Body of pancreas (tissue), 4 donors: ENCODE data around the gene CD109. TPM values are rescaled to one million over a fixed set of nuclear protein-coding genes. Genes with fewer than 3 reads are reported as not detected.

Source experiments
- ATAC-seq: fragments of 150-250 bp; one replicate; pipeline ENCODE4 v1.9.1; 2016
- DNase-seq, 4 donors: peaks; one replicate each; pipeline ENCODE4 v3.0.0-alpha.2; 2019
- H3K27ac ChIP-seq, 4 donors: fragments of 200-600 bp; sonication (generic); 1 replicate in 3 of 4; 2 replicates in 1 of 4; pipeline versions ENCODE4 v1.5.1 to v1.6.1; 2016 to 2019; ENCODE audit warnings: mild to moderate bottlenecking in 1 of 4, mixed read lengths in 1 of 4, moderate library complexity in 1 of 4
- H3K27me3 ChIP-seq, 2 donors: fragments of 200-600 bp; sonication (generic); one replicate each; pipeline ENCODE4 v1.6.0; 2016; ENCODE audit warnings: mild to moderate bottlenecking in 1 of 2
- H3K36me3 ChIP-seq, 2 donors: fragments of 200-600 bp; sonication (generic); replicated peaks in 1 of 2; 2 replicates each; pipeline ENCODE4 v1.5.1; 2016; ENCODE audit warnings: low read depth in 2 of 2; ENCODE audit not compliant: insufficient read depth in 1 of 2
- H3K4me1 ChIP-seq: fragments of 200-600 bp; sonication (generic); one replicate; pipeline ENCODE4 v1.6.0; 2016
- H3K4me3 ChIP-seq, 2 donors: fragments of 200-600 bp; sonication (generic); 1 replicate in 1 of 2; 2 replicates in 1 of 2; pipeline ENCODE4 v1.5.1; 2016 to 2019
- H3K9me3 ChIP-seq, 3 donors: fragments of 200-600 bp; sonication (generic); 1 replicate in 2 of 3; 2 replicates in 1 of 3; pipeline ENCODE4 v1.5.1; 2016
- CTCF ChIP-seq, 7 experiments: fragments of 450-650 bp in 4 of 7; fragments of 200-600 bp in 3 of 7; sonication (generic) in 3 of 7; IDR thresholded peaks; one replicate each; pipeline ENCODE4 v1.5.1; 2016 to 2019; ENCODE audit warnings: antibody characterized with exemption in 7 of 7
- POLR2A ChIP-seq, 3 donors: fragments of 450-650 bp; IDR thresholded peaks; one replicate each; pipeline ENCODE4 v1.6.1; 2016; ENCODE audit warnings: antibody characterized with exemption in 3 of 3, mild to moderate bottlenecking in 2 of 3
- WGBS, 2 donors: methylation state at CpG; one replicate each; pipeline ENCODE4 v1.1.5; 2017; 5-methylcytosine and 5-hydroxymethylcytosine counted together
- intact Hi-C: fragments of 100-400 bp; cut with DNase I; formaldehyde crosslinking; loops from one replicate; pipeline ENCODE4 v1.15.1; 2023
- total RNA-seq, 2 donors: library from RNA; depleted of rRNA; stranded (reverse); fragments of >200 nt; gene quantifications; one replicate each; pipeline ENCODE4 v1.1.0, GENCODE V29; 2016

CD109 gene
- total RNA-seq, 2 donors from 2014 or later = 2.6 to 30.7 TPM

DNA sequence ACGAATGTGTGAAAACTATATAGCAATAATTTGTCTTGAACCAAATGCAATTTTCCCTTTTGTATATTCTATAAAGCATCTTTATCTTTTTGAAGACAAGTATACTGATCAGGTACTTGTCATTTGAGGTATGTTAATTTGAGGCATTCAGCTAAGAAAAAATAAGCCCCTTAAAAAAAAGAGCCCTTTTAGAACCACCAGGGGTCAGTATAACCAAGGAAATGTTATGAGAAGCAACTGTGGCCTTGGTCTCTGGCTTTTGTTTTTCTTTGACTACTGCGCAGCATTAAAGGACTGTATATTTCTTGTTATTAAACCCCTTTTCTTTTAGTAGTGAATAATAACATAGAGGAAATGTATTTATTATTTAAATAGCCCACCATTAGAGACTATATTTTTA, 43.1 kb downstream of the CD109 start:
- intact Hi-C loops = no loop called here
- no peaks in the 10 kb centered on the region for H3K9me3 ChIP-seq
- DNase-seq (peak in 1 of 4 donors; percentile 19), ATAC-seq (peak; percentile 74)
- H3K27ac ChIP-seq = no peak overlapping the region
- WGBS, 2 donors = 25 to 38% methylated on average over 2 of the region's 2 CpGs
- H3K4me1 ChIP-seq = no peaks in the 10 kb centered on the region
- TF ChIP-seq POLR2A (IDR thresholded peaks at IDR 0.05) (no peak), CTCF (IDR thresholded peaks at IDR 0.05) (peak; percentile 44 to 84 (median 77))
- H3K27me3 ChIP-seq = no peaks in the 10 kb centered on the region
- H3K36me3 ChIP-seq = no peaks in the 10 kb centered on the region
- H3K4me3 ChIP-seq = no peak overlapping the region

- TF ChIP-seq CTCF (IDR thresholded peaks at IDR 0.05) = no peak
- no peak for TF ChIP-seq POLR2A (IDR thresholded peaks at IDR 0.05)
- H3K4me3 ChIP-seq = no peak overlapping the region
- DNase-seq = no peak
- no peaks in the 10 kb centered on the region for H3K4me1 ChIP-seq
- H3K27ac ChIP-seq = no peak overlapping the region
- no peaks in the 10 kb centered on the region for H3K9me3 ChIP-seq
- ATAC-seq = no peak
- H3K27me3 ChIP-seq = no peaks in the 10 kb centered on the region
- H3K36me3 ChIP-seq = no peaks in the 10 kb centered on the region
- 79 to 83% methylated on average over 5 of the region's 5 CpGs for WGBS, 2 donors
- intact Hi-C loops = loop anchor here (5.0 kb wide), 1 partner anchor 1470 kb away; no protein-coding TSS in a partner anchor
Observed at GRCh38 chr6:73742433-73742832, 46.4 kb downstream of the CD109 start.

GRCh38 chr6:73743081-73743480, 47.1 kb downstream of the CD109 start:
- no peak for TF ChIP-seq CTCF (IDR thresholded peaks at IDR 0.05)
- no peak for TF ChIP-seq POLR2A (IDR thresholded peaks at IDR 0.05)
- Histone ChIP-seq H3K4me1 (no peaks in the 10 kb centered on the region), H3K4me3 (no peak overlapping the region), H3K36me3 (no peaks in the 10 kb centered on the region), H3K27ac (no peak overlapping the region), H3K9me3 (no peaks in the 10 kb centered on the region), H3K27me3 (no peaks in the 10 kb centered on the region)
- ATAC-seq = no peak
- intact Hi-C loops = loop anchor here (5.0 kb wide), 1 partner anchor 1469 kb away; no protein-coding TSS in a partner anchor
- DNase-seq = no peak
- 54 to 56% methylated on average over 3 of the region's 3 CpGs for WGBS, 2 donors

GRCh38 chr6:73743556-73743955, 47.6 kb downstream of the CD109 start:
- intact Hi-C loops = loop anchor here (5.0 kb wide), 1 partner anchor 1469 kb away; no protein-coding TSS in a partner anchor
- Histone ChIP-seq H3K4me1 (no peaks in the 10 kb centered on the region), H3K27ac (no peak overlapping the region), H3K36me3 (no peaks in the 10 kb centered on the region), H3K9me3 (no peaks in the 10 kb centered on the region), H3K27me3 (no peaks in the 10 kb centered on the region), H3K4me3 (no peak overlapping the region)
- DNase-seq (no peak), ATAC-seq (no peak)
- TF ChIP-seq POLR2A (IDR thresholded peaks at IDR 0.05) (no peak), CTCF (IDR thresholded peaks at IDR 0.05) (no peak)
- 51 to 62% methylated on average over 3 of the region's 3 CpGs for WGBS, 2 donors

GRCh38 chr6:73746787-73747186, 50.8 kb downstream of the CD109 start:
- no peaks in the 10 kb centered on the region for H3K4me1 ChIP-seq
- H3K27me3 ChIP-seq = no peaks in the 10 kb centered on the region
- no peaks in the 10 kb centered on the region for H3K9me3 ChIP-seq
- 42 to 69% methylated on average over 1 of the region's 1 CpG for WGBS, 2 donors
- H3K4me3 ChIP-seq = no peak overlapping the region
- intact Hi-C loops = no loop called here
- H3K27ac ChIP-seq = no peak overlapping the region
- ATAC-seq = no peak
- no peak for DNase-seq
- no peaks in the 10 kb centered on the region for H3K36me3 ChIP-seq
- TF ChIP-seq POLR2A (IDR thresholded peaks at IDR 0.05) (no peak), CTCF (IDR thresholded peaks at IDR 0.05) (no peak)
